Nucleus accumbens (tissue), 56 donors: ENCODE results near the gene IGSF9.

Experiments
- DNase-seq, 56 donors: peaks; one replicate each; lab custom pipeline; 2025; lab: John Stamatoyannopoulos, UW

Gene IGSF9

GRCh38 chr1:159946242-159947187 is 1.1 kb upstream of the IGSF9 start:
- no peak for DNase-seq

- no peak for DNase-seq
Measured at GRCh38 chr1:159944623-159945455, 574 bp downstream of the IGSF9 start.

GRCh38 chr1:159943908-159944622 is 1.3 kb downstream of the IGSF9 start:
- DNase-seq: peak in 1 of 56 donors; percentile 10

GRCh38 chr1:159943278-159943640 is 2.2 kb downstream of the IGSF9 start:
- DNase-seq: no peak

GRCh38 chr1:159942632-159943277 is 2.7 kb downstream of the IGSF9 start:
- no peak for DNase-seq

- no peak for DNase-seq
Measured at GRCh38 chr1:159941591-159942560, 3.5 kb downstream of the IGSF9 start.

- DNase-seq: no peak
Measured at GRCh38 chr1:159941141-159941540, 4.3 kb downstream of the IGSF9 start.

- DNase-seq: no peak
Measured at GRCh38 chr1:159940006-159940620, 5.3 kb downstream of the IGSF9 start.

GRCh38 chr1:159939678-159940002 is 5.8 kb downstream of the IGSF9 start:
- DNase-seq: no peak

- no peak for DNase-seq
Measured at GRCh38 chr1:159938905-159939677, 6.3 kb downstream of the IGSF9 start.

GRCh38 chr1:159938211-159938852 is 7.1 kb downstream of the IGSF9 start:
- DNase-seq: no peak

- no peak for DNase-seq
Measured at GRCh38 chr1:159937054-159937750, 8.2 kb downstream of the IGSF9 start.

- DNase-seq: peak in 38 of 56 donors; percentile 3 to 61 (median 24)
Measured at GRCh38 chr1:159936273-159936904, 9.0 kb downstream of the IGSF9 start.

GRCh38 chr1:159935719-159936272 is 9.6 kb downstream of the IGSF9 start:
- DNase-seq: no peak

- no peak for DNase-seq
Measured at GRCh38 chr1:159935305-159935704, 10.1 kb downstream of the IGSF9 start.
